Activated T-cell treated with anti-CD3 and anti-CD28 coated beads, Interleukin-2, amount 50 U/mL, for 4 hours (primary cell): ENCODE data around the gene COMMD10. TPM values are rescaled to one million over a fixed set of nuclear protein-coding genes. Genes with fewer than 3 reads are reported as not detected.

ENCODE experiments used
- ATAC-seq, 2 donors: fragments of 200-7000 bp; cut with Tn5 transposase; one replicate each; pipeline ENCODE4 v1.10.0; 2021
- DNase-seq: peaks from one replicate; pipeline ENCODE4 v3.0.0-alpha.2; 2020
- H3K27me3 Mint-ChIP-seq: one replicate; pipeline ENCODE4 v1.8.0; 2021; ENCODE audit warnings: low read depth, mixed read lengths
- H3K36me3 Mint-ChIP-seq: one replicate; pipeline ENCODE4 v1.8.0; 2022; ENCODE audit warnings: mixed read lengths; ENCODE audit not compliant: insufficient read depth
- H3K4me1 Mint-ChIP-seq: one replicate; pipeline ENCODE4 v1.8.0; 2021; ENCODE audit warnings: low read depth, mixed read lengths
- H3K4me3 Mint-ChIP-seq: one replicate; pipeline ENCODE4 v1.8.0; 2021; ENCODE audit warnings: mild to moderate bottlenecking, moderate library complexity, mixed read lengths
- H3K9me3 Mint-ChIP-seq: one replicate; pipeline ENCODE4 v1.8.0; 2021; ENCODE audit warnings: mixed read lengths
- total RNA-seq, 3 donors: library from RNA; stranded (reverse); gene quantifications; one replicate each; pipeline ENCODE4 v1.2.1, GENCODE V29; 2021

Gene COMMD10
- total RNA-seq, 3 donors from 2014 or later: 19.1 to 22.9 (median 19.6) TPM

DNA sequence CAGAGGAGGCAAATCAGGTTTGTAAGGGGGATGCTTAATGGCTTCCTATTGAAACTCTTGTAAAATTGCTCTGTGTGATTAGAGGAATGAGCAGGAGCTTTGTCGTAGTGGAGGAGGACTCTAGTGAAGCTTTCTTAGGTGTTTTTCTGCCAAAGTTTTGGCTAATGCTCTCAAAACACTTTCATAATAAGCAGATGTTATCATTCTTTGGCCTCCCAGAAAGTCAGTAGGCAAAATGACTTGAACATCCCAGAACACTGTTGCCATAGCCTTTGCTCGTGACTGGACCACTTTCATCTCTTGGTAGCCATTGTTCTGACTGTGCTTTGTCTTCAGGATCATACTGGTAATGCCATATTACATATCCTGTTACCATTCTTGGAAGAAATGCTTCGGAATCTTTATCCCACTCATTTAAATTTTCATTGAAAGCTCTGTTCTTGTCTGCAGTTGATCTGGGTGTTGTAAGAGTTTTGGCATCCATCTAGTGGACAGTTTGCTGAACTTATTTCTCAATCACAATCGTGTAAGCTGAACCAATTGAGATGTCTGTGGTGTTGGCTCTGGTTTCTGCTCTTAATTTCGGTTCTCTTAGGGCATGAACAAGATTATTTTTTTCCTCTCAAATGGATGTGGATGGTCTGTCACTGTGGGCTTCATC lies 187.6 kb downstream of the COMMD10 start:
- no peaks in the 10 kb centered on the region for H3K4me1 Mint-ChIP-seq
- ATAC-seq: no peak
- H3K9me3 Mint-ChIP-seq: peaks cover 25% of the 10 kb centered on the region
- H3K36me3 Mint-ChIP-seq: peaks cover 29% of the 10 kb centered on the region
- H3K4me3 Mint-ChIP-seq: no peak overlapping the region
- H3K27me3 Mint-ChIP-seq: no peaks in the 10 kb centered on the region
- DNase-seq: no peak

DNA sequence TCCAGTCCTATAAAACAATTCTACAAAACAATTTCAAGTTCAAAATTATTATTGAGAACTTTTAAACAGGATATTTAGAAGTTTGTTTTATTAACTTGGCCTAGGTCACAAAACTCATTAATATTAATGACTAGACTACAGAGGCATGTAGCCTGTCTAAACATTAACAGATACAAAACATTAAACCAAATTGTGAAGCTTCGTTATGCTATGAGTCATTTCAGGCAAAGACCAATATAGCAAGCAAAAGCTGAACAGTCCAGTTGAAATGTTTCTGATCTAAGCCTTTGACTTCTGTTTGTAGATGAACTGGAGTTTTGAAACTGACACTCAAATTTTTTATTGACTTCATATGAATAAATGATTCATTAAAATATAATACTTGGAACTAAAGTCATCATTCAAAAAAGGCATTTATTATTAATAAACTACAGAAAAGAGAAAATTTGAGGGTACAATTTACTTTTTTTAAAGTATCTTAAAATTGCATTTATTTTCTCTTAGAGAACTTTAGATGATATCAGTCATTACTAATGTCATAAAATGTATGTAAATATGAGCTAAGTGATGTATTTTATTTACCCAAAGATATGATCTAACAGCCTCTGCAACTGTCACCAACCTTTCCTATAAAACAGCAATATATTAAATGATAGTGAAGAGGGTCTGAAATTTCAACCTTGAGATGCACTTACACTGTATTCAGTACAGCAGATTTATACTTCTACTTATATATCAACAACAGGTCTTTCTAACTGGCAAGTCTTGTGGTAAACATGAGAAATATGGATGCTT lies 188.8 kb downstream of the COMMD10 start:
- H3K36me3 Mint-ChIP-seq: peaks cover 29% of the 10 kb centered on the region
- ATAC-seq: no peak
- DNase-seq: no peak
- no peak overlapping the region for H3K4me3 Mint-ChIP-seq
- H3K9me3 Mint-ChIP-seq: peaks cover 31% of the 10 kb centered on the region
- H3K27me3 Mint-ChIP-seq: no peaks in the 10 kb centered on the region
- H3K4me1 Mint-ChIP-seq: no peaks in the 10 kb centered on the region

DNA sequence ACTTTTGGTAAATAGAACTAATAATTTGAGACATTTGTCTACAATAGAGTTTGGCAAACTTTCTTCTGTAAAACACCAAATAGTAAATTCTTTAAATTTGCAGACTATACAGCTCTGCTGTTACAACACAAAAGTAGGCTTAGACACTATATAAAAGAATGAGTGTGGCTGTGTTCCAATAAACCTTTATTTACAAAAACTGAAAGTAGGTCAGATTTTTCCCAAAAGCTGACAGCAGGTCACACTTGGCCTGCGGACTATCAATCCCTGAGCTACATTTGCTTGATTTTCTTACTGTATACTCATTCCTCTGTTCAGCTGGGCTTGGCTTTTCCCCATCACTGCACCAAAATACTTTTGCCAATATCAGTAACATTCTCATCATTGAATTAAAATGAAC lies 189.4 kb downstream of the COMMD10 start:
- DNase-seq: no peak
- peaks cover 31% of the 10 kb centered on the region for H3K9me3 Mint-ChIP-seq
- no peak overlapping the region for H3K4me3 Mint-ChIP-seq
- H3K27me3 Mint-ChIP-seq: no peaks in the 10 kb centered on the region
- H3K4me1 Mint-ChIP-seq: peaks cover 2% of the 10 kb centered on the region
- H3K36me3 Mint-ChIP-seq: peaks cover 29% of the 10 kb centered on the region
- no peak for ATAC-seq

DNA sequence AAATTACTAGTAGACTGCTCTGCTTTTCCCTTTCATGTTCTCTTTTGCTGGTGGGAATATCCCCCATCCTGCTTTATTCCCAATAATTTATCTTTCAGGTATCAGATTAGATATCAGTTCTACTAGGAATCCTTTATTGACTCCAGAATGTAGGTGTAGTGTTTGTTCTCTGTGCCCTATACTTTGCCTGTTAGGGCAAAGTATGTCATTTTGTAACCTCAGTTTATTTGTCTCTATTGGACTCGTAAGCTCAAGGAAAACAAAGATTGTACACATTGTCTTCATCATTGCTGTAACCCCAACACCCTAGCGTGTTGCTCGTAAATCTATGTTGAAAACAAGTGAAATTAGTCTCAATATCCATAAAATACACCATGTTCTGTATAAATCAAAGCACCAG lies 190.5 kb downstream of the COMMD10 start:
- no peak for DNase-seq
- Mint-ChIP-seq H3K4me3 (no peak overlapping the region), H3K27me3 (no peaks in the 10 kb centered on the region), H3K9me3 (peaks cover 31% of the 10 kb centered on the region), H3K36me3 (peaks cover 25% of the 10 kb centered on the region), H3K4me1 (peaks cover 8% of the 10 kb centered on the region)
- ATAC-seq: no peak

DNA sequence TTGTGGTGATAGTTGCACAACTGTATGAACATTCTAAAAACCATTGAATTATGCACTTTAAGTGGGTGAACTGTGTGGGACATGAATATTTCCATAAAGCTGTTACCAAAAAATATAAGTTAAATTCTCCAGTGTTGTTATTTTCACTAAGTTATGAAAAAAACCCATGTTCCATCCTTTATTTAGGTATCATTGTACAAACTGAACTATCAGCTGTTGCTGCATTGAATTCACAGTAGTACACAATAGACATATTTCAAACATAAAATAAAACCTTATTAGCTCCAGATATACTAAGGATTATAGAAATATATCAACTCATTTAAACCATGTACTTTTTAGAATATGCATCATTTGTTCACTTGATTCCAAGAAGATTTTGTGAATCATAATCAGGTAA lies 192.1 kb downstream of the COMMD10 start:
- Mint-ChIP-seq H3K36me3 (peaks cover 21% of the 10 kb centered on the region), H3K27me3 (no peaks in the 10 kb centered on the region), H3K9me3 (peaks cover 31% of the 10 kb centered on the region), H3K4me3 (no peak overlapping the region), H3K4me1 (peaks cover 21% of the 10 kb centered on the region)
- DNase-seq (no peak), ATAC-seq (no peak)

DNA sequence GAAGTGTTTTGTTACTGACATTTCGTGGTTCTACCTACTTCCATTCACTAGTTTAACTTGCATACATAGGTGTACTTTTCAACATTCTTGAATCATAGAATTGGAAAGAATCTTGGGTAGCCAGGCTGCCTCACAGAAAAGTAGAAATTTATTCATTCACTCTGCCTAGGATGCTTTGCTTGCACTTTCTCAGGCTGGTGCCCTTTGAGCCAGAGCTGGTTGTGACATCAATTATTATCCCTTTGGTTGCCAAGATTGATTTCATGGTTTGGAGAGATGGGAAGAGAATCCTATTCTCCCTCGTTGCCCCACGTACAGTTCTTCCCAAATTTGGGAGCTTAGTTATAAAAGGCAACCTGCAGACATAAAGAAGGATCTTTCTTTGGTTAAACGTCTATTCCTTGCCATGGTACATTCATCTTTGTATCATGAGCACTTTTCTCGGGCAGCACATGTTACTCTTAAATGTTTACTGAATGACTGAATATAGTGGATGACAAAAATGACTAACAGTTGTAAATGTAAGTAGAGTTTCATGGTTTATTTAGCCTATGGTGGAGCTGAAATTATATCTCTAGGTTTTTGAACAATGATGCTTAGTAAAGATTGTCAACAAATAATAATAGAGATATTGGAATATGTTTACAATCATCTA lies 195.5 kb downstream of the COMMD10 start:
- no peak for ATAC-seq
- Mint-ChIP-seq H3K4me3 (no peak overlapping the region), H3K4me1 (peaks cover 23% of the 10 kb centered on the region), H3K36me3 (peaks cover 21% of the 10 kb centered on the region), H3K27me3 (no peaks in the 10 kb centered on the region), H3K9me3 (peaks cover 20% of the 10 kb centered on the region)
- no peak for DNase-seq

DNA sequence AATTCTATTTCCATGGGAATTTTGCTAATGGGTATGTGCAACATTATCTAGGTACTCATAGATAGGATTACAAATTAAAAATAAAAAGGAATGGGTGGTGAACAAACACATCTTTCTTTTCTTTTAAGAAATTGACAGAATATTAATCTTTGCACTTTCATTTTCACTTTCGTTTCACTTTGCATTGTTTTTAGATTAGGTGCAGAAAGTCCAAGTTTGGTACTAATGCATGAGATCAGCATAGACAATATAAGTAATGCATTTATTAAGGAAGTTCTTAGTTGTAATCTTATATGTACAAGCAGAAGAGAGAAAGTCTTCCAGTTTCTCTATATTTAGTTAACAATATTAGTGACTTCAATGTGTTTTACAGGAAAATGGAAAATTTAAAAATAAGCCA lies 196.5 kb downstream of the COMMD10 start:
- H3K36me3 Mint-ChIP-seq: peaks cover 25% of the 10 kb centered on the region

DNA sequence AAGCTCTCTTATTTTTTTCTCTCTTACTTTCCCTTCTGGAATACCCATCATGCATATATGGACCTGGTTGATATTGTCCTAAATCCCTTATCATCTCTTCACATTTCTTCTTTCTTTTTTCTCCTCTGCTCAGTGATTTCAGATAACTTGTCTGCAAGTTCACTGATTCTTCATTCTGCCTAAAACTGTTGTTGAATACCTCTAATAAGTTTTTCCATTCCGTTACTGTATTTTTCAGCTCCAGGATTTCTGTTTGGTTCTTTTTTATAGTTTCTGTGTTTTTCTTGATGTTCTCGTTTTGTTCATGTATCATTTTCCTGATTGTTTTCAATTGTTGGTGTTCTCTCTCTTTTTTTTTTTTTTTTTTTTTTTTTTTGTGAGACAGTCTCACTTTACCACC lies 203.7 kb downstream of the COMMD10 start:
- Mint-ChIP-seq H3K9me3 (peaks cover 38% of the 10 kb centered on the region), H3K27me3 (no peaks in the 10 kb centered on the region), H3K4me3 (no peak overlapping the region), H3K4me1 (no peaks in the 10 kb centered on the region), H3K36me3 (peaks cover 59% of the 10 kb centered on the region)
- ATAC-seq (no peak), DNase-seq (no peak)

More for the DNA sequence above, 196.5 kb downstream of the COMMD10 start:
- peak overlapping the region; percentile 31 for H3K4me3 Mint-ChIP-seq
- ATAC-seq: no peak
- H3K4me1 Mint-ChIP-seq: peaks cover 23% of the 10 kb centered on the region
- H3K27me3 Mint-ChIP-seq: no peaks in the 10 kb centered on the region
- peaks cover 30% of the 10 kb centered on the region for H3K9me3 Mint-ChIP-seq
- no peak for DNase-seq

DNA sequence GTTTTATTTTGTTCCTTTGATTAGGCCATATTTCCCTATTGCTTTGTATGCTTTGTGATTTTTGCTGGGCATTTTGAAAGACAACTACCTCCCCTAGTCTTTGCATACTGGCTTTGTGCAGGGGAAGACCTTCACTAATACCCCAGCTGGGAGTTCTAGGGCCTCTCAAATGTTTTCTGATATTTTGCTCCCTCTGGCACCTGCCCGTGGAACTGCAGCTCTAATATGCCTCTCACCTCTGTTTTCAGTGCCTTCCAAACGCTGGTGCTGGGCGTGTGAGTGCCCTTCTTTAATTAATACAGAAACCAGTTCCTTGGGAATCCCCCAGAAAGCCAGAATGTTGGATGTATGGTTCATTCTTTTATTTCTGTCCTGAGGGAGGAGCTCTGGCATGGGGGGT lies 204.5 kb downstream of the COMMD10 start:
- Mint-ChIP-seq H3K27me3 (no peaks in the 10 kb centered on the region), H3K9me3 (peaks cover 38% of the 10 kb centered on the region), H3K36me3 (peaks cover 63% of the 10 kb centered on the region), H3K4me3 (no peak overlapping the region), H3K4me1 (no peaks in the 10 kb centered on the region)
- no peak for DNase-seq
- no peak for ATAC-seq

DNA sequence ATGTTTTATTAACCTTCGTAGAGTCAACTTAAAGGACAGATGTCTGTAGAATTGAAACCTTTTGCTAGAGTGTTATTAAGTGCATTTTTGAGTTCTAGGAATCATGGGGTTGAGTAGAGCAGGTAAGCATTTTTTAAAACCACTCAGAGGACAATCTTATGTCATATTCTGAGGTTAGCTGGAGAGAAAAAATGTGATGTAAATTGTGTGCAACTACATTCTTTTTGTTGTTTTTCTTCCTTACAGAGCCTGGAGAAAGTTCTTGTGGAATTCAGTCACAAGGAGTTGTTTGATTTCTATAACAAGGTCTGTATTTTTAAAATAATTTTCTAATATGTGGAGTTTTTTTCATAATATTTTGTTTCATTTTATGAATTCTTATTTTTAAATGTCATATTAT lies 206.4 kb downstream of the COMMD10 start:
- Mint-ChIP-seq H3K4me3 (no peak overlapping the region), H3K27me3 (no peaks in the 10 kb centered on the region), H3K9me3 (peaks cover 32% of the 10 kb centered on the region), H3K36me3 (peaks cover 56% of the 10 kb centered on the region), H3K4me1 (no peaks in the 10 kb centered on the region)
- DNase-seq (no peak), ATAC-seq (no peak)

DNA sequence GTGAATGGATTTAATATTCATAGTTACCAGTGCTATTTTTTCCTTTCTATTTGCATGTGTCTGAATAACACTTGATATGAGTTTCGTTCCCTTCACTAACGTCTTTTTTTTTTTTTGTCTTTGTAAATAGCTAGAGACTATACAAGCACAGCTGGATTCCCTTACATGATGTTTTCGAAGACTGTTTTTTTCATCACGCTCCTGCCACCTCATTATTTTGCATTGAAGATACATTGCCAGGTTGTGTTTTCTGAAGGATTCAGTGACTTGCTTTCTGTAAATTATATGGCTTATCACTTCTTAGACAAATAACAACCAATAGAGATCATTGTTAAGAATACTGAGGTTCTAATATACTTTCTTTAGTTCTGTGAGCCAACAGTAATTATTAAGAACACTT lies 207.5 kb downstream of the COMMD10 start:
- H3K4me3 Mint-ChIP-seq: no peak overlapping the region
- no peaks in the 10 kb centered on the region for H3K4me1 Mint-ChIP-seq
- ATAC-seq: no peak
- no peaks in the 10 kb centered on the region for H3K27me3 Mint-ChIP-seq
- peaks cover 31% of the 10 kb centered on the region for H3K9me3 Mint-ChIP-seq
- DNase-seq: no peak
- H3K36me3 Mint-ChIP-seq: peaks cover 59% of the 10 kb centered on the region

DNA sequence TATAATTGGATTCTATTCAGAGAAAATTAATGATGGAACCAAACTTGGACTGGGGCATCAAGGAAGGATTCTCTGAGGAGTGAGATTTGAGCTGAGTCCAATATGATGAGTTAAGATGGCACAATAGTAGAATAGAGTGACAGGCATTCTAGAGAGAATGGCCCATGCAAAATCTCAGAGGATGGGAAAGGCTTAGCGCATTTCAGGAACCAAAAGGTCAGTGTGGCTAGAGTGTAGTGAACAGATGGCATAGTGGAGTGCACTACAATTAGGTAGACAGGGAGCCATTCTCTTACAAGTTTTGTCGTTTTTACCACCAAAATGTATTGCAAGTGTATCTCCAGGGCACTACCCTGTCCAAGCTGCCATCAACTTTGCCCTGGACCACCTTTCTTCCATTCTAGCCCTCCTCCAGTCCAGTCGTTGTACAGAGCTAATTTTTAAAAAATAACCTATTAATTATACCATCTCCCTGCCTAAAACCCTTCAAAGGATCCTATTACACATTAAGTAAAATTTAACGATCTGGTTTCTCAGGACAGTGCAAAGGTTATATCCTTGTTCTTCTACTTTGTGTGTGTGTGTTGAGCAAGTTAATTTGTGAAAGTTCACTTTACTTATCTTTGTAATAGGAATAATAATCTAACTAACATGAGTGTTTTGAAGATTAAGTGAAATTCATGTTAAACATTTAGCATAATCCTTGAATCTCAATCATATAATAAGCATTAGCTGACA lies 211.7 kb downstream of the COMMD10 start:
- Mint-ChIP-seq H3K4me1 (no peaks in the 10 kb centered on the region), H3K27me3 (no peaks in the 10 kb centered on the region), H3K4me3 (no peak overlapping the region), H3K36me3 (peaks cover 67% of the 10 kb centered on the region), H3K9me3 (peaks cover 32% of the 10 kb centered on the region)
- no peak for ATAC-seq
- no peak for DNase-seq

DNA sequence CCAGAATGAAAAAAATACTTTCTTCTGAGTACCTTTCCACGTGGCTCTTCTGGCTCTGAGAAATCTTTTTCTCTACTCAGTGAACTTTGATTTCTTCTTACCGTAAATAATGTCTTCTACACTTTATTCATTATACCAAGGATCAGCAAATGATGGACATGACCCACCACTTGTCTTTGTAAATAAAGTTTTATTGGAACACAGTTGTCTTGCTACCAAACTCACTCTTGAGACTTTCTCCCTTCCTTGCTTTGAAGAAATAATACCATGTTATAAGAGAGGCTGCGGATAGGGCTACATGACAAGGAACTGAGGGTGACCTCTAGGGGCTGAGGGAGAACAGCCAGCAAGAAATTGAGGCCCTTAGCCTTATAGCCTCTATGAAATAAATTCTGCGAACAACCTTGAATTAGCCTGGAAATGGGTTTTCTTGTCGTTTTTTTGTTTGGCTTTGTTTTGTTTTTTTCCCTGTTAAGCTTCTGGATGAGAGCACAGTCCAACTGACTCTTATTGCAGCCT lies 212.5 kb downstream of the COMMD10 start:
- Mint-ChIP-seq H3K36me3 (peaks cover 68% of the 10 kb centered on the region), H3K9me3 (peaks cover 34% of the 10 kb centered on the region), H3K4me3 (no peak overlapping the region), H3K4me1 (no peaks in the 10 kb centered on the region), H3K27me3 (no peaks in the 10 kb centered on the region)
- DNase-seq (no peak), ATAC-seq (no peak)
